Measurements from ENCODE around the gene ERCC4.

ERCC4 gene

DNA sequence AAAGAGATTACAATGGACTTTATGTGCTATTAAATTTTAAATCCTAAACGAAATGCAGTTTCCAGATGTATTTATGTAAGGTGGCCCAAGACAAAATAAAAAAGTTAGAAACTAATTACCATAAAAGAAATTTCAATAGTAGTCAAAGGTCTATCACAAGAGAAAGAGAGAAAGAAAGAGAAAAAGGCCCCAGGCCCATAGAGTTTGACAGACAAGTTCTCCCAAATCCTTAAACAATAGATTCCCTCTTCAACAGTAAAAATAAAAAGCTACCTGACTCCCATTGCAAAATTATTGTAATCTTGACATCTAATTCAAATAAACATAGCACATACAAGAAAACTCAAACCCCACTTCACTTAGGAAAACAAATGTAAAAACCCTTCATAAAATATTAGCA is 8.6 kb upstream of the ERCC4 start:
- no peak for DNase-seq (ENCODE audit: low read depth)

DNA sequence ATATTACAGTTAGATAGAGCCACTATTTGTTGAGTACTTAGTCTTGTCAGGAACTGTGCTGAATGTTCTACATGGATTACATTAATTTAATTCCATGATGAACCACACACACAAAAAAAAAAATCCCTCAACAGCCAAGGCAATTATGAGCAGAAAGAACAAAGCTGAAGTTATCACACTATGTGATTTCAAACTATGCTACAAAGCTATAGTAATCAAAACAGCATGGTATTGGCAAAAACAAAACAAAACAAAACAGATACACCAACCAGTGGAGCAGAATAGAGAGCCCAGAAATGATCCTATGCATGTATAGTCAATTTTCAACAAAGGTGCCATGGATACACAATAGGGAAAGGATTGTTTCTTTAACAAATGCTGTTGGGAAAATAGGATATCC is 8.1 kb upstream of the ERCC4 start:
- no peak for DNase-seq (ENCODE audit: low read depth)

DNA sequence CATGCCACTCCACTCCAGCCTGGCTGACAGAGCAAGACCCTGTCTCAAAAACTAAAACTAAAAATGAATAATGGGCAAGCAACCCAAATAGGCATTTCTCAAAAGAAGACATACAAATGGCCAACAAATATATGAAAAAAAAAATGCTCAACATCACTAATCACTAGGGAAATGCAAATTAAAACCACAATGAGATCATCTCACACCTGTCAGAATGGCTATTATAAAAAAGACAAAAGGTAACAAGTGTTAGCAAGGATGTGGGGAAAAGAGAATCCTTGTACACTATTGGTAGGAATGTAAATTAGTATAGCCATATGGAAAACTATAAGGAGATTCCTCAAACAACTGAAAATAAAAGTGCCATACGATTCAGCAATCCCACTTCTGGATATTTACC is 7.1 kb upstream of the ERCC4 start:
- DNase-seq (ENCODE audit: low read depth) = no peak

DNA sequence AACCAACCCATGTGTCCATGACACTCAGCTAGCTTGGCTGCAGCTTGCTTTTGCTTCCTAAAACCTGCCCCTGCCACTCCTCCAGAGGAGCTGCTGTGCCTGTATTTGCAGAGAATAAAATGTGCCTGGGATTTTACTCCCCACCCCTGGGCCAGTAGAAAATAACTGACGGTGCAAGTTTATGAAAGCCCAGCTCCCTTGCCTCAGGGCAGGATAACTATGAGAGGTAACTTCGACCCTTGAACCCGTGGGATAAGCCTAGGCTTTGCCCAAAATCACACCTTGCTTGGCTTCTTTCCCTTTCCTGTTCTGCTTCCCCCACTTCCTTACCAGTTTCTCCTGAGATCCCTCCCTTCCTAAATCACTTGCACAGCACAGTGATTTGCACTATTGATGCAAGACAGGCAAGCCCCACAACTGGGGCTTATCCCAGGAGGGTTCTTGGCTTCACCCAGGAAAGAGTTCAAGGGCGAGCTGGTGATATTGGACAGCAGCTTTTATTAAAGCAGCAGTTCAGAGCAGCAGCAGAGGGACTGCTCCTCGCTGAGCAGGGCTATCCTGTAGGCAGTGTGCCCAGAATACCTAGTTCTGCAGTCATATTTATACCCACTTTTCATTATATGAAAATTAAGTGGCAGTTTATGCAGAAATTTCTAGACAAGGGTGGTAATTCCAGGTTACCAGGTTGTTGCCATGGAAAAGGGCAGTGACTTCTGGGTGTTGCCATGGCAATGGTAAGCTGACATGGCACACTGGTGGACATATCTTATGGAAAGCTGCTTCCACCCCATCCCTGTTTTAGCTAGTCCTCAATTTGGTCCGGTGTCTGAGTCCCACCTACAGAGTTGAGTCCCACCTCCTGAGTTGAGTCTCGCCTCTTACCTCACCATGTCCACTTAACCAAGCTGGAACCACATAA is 6.3 kb upstream of the ERCC4 start:
- no peak for DNase-seq (ENCODE audit: low read depth)

DNA sequence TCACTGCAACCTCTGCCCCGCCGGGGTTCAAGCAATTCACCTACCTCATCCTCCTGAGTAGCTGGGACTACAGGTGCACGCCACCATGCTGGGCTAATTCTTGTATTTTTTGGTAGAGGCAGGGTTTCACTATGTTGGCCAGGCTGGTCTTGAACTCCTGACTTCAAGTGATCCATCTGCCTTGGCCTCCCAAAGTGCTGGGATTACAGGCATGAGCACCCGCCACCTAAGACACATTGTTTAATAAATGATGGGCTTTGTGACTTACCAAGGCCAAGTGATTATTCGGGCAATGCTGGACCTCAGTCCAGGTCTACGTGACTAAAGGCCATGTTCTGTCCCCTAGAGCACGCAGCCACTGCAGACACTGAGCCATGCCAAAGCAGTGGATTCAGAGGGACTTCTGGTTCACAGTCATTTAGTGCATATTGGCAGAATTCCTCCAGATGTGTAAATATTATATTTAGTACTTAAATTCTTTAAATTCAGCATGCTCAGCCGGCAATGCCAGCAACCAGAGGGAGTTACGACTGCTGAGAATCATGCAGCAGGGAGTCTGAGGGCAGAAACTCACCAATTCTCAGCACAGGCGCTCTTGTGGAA is 4.8 kb upstream of the ERCC4 start:
- DNase-seq (ENCODE audit: low read depth) = no peak

DNA sequence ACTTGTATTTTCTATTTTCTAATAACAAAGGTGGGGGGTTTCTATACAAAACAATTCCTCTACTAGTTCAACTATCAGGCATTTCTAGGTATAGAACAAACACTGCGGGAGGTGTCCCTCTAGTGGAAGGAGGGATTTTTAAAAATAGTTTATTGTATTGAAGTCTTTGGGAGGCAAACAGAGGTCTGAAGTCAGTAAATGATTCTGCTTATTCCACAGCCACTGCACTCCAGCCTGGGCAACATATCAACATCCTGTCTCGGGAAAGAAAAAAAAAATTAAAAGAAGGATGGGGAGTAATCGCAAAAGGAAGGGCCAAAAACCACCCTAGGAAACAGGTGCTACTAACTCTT is 648 bp upstream of the ERCC4 start:
- DNase-seq (ENCODE audit: low read depth) = peak; percentile 34

DNA sequence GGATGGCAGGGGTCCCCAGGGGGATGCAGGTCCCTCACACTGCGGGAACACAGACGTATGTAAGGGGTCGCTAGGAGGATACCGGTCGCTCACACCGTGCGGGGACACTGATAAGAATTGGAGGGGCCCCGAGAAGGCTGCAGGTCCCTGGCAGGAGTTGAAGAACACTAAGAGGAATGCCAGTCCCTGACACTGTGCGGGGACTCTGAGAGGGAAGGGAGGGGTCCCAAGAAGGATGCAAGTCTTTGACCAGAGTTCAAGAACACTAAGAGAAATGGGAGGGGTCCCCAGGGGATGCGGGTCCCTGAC is 510 bp downstream of the ERCC4 start:
- no peak for DNase-seq (ENCODE audit: low read depth)

DNA sequence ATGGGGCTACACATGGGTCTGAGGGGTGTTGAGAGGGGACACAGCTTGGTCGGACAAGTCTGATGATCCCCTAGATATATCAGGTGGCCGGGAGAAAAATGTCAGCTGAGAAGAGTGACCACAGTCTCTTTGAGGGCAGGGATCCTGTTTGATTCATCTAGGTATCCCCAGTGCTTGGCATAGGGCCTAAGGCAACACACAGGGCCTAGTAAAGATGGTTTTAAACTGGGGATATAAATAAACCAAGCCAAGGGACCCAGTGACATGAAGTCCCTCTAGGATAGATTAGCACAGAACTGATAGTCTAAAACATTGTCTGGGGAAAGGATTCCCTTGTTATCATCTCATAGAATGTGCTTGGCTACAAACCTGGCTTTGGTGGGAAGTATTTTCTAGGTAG is 1.4 kb downstream of the ERCC4 start:
- DNase-seq (ENCODE audit: low read depth) = no peak

DNA sequence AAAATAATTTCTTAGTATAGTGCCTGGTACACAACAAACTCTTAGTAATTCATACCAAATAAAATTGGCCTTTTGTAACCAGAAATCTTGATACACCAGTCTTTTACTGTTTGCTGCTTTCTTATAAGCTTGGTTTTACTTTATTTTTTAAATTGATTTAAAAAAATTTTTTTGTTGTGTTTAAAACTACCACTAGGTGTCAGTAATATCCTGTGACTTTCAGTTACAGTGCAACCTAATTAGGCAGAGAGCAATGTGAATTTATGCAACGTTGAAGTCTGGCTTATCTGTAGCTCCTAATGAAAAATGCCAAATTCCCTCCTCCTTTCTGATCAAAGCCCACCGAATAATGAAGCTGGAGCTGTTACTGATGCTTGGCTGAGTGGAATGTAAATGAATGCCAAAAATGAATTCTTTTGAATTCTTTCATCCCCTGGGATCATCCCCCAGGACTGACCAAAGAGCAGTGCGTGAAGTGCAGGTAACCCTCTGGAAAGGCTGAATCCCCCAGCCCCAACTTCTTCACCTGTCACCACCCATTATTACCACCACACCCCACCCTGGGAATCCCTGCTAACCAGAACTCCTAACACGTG is 3.8 kb downstream of the ERCC4 start:
- DNase-seq (ENCODE audit: low read depth) = peak; percentile 55

DNA sequence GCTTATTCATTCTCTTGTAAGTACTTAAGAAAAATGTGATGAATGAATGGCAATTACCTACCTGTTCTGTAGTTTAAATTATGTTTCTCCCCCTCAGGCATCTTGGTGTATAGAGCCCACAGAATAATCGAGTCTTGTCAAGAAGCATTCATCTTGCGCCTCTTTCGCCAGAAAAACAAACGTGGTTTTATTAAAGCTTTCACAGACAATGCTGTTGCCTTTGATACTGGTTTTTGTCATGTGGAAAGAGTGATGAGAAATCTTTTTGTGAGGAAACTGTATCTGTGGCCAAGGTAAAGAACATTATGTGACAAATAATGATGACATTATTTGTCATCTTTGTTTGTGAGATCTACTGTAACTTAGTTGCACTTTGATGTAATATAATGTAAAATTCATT is 6.5 kb downstream of the ERCC4 start:
- no peak for DNase-seq (ENCODE audit: low read depth)

DNA sequence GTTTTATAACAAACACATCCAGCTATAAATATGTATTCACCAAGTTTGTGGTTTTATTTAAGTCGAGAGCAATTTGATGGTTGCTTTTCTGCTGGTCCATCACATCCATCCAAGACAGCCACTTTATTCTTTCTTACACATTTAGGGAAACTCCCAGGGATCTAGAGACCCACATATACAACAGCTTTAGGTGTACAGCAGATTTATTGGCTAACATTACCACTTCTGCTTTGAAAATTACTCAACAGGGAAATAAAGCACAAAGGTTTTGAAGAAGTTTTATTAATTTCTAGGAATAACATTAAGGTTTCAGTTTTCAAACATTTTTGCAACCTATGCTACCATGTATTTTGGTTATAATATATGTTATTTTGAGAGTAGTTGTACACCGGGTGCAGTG is 6.9 kb downstream of the ERCC4 start:
- DNase-seq (ENCODE audit: low read depth) = no peak

DNA sequence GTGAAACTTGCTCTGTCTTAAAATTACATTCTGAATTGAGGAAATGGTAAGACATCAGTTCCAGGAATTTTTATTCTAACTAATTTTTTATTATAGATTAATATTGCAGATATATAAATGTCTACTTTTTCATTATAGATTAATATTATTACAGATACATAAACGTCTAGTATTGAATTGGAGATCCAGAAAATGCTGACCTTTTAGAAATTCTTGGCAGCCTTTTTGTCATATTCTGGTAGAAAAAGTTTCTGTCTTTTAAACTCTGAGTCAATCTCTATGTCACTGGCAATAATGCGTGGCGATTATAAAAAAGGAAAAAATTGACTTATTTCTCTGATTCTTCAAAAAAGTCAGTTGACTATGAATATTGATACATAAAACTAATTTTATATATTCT is 8.7 kb downstream of the ERCC4 start:
- DNase-seq (ENCODE audit: low read depth) = no peak

DNA sequence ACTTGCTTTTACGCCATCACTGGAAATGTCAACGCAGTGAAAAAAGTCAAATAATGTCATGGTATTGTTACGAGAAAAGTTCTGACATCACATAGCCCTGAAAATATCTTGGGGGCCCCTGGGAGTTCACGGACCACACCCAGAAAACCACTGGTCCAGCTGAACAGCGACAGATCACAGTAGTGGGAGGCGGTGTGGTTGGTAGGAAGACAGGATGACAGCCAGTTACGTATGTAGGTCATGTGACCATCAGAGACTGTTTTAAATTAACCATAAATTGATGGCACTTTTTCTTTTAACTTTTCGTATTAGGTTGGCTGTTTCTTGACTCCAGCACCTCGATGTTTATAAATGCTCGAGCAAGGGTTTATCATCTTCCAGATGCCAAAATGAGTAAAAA is 11.9 kb downstream of the ERCC4 start:
- no peak for DNase-seq (ENCODE audit: low read depth)

DNA sequence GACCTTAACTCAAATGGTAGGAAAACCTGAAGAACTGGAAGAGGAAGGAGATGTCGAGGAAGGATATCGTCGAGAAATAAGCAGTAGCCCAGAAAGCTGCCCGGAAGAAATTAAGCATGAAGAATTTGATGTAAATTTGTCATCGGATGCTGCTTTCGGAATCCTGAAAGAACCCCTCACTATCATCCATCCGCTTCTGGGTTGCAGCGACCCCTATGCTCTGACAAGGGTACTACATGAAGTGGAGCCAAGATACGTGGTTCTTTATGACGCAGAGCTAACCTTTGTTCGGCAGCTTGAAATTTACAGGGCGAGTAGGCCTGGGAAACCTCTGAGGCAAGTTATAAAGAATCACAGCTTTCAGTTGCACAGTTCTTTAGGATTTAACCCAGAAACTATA is 15.5 kb downstream of the ERCC4 start:
- DNase-seq (ENCODE audit: low read depth) = no peak

DNA sequence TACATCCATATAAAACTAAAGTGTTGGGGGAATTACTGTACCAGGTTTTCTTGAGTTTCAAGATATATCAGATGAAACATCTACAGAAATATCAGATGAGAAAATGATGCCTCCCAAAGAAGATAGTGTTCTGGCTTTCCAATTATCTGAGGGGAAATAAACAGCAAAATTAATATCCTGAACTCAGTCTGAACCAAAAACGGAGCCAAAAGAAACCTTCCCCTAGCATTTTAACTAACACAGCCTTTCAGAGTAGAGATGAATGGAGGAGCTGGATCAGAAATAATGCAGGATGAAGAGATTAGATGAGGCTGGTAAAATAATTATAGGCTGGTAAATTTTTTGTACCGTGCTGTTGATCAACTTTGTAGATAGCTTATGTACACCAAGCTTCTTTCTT is 16.2 kb downstream of the ERCC4 start:
- DNase-seq (ENCODE audit: low read depth) = no peak

DNA sequence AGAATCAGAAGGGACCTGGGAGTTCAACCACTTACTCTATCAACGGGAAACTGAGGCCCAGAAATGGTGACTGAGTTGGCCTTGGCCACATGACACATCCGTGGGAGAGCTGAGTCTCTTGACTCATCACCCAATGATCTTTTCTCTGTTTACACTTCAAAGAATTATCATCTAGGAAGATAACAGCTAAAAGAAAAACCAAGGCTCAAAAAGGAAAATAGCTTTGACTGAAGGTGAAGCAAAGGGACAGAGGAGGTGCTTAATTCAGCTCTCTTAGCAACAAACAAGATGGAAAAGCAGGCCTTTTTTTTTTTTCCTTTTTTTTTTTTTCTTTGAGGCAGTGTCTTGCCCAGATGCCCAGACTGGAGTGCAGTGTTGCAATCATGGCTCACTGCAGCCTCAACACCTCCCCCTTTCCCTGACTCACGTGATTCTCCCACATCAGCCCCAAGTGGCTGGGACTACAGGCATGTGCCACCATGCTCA is 16.7 kb downstream of the ERCC4 start:
- DNase-seq (ENCODE audit: low read depth) = peak; percentile 80

DNA sequence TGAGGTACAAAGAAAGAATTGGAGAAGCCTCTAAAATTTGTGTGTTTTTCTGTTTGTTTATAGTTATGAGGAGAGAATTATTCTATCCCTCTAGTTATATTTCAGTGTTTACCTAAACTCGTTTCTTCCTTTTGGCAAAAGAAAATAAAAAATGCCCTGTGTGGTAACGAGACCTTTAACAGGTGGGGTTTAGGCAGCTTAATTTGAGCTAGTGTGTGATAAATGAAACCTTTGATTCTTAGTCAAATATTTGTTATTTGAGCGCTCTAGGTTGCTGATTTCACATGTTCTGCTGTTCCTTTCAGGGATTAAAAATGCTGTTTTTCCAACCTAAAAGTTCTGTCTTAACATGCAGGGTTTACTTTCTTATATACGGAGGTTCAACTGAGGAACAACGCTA is 17.5 kb downstream of the ERCC4 start:
- no peak for DNase-seq (ENCODE audit: low read depth)

DNA sequence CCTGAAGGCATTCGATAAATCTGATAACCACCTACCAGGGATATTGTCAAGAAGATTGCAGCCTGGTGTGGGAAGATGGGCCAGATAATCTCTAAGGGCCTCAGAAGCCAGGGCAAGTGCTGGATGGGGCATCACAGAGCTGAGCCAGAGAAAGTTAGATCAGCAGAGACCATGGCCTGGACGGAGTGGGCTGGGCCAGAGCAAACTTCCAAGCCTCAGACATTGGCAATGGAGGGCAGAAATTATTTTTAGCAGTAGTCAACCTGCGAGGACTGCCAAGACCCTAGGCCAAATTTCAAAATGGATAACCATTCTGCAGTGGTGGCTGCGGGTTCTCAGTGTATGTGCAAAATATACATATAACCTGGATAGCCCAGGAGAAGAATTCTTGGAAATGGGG is 18.5 kb downstream of the ERCC4 start:
- no peak for DNase-seq (ENCODE audit: low read depth)

DNA sequence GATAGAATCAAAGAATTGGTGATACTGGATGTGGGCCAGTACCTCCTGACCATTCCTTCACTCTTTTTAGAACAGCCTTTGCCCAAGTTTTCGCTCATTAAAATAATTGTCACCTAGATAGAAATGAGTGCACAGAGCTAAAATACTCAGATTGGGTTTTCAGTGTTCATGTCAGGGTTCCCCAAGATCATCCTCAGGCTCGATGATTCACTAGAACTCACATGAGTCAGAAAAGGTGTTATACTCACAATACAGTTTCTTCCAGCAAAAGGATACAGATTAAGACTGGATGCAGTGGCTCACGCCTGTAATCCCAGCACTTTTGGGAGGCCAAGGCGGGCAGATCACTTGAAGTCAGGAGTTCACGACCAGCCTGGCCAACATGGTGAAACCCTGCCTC is 19.9 kb downstream of the ERCC4 start:
- no peak for DNase-seq (ENCODE audit: low read depth)

DNA sequence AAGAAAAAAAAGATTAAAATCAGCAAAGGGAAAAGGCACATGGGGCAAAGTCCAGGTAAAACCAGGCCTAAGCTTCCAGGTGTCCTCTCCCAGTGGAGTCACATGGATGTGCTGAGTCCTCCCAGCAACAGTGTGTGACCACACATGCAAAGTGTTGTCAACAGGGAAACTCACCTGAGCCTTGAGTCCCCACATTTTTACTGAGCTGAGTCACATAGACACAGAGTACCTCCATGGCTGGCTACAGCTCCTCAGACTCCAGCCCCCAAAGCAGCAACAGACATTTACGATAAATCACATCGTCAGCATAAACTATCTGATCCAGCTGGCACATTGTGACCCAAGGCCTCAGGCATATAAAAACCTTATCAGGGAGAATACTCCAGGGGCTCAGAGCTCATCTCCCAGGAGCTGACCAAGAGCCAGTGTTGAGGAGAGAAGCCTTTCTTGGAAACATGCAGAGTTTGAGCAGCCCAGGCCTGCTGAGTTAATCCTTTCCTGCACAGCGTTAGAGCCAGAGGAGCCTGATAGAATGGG is 20.5 kb downstream of the ERCC4 start:
- no peak for DNase-seq (ENCODE audit: low read depth)

DNA sequence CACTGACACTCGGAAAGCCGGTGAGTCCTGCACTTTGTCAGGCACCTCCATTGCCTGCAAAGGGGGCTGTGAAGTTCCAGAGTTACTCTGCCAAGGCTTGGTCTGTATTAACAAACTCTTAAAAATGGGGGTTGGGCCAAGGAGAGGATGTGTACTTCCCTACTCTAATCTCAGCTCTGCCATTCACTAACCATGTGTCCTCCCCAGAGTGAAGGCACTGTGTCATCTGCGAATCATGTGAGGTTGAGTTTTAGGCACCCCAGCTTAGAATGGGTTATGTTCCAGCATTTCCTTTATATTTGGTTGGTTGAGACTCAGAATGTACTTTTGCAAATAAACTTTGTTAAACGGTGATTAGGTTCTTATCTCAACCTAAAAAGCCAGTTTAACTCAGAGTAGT is 24.9 kb downstream of the ERCC4 start:
- DNase-seq (ENCODE audit: low read depth) = no peak

DNA sequence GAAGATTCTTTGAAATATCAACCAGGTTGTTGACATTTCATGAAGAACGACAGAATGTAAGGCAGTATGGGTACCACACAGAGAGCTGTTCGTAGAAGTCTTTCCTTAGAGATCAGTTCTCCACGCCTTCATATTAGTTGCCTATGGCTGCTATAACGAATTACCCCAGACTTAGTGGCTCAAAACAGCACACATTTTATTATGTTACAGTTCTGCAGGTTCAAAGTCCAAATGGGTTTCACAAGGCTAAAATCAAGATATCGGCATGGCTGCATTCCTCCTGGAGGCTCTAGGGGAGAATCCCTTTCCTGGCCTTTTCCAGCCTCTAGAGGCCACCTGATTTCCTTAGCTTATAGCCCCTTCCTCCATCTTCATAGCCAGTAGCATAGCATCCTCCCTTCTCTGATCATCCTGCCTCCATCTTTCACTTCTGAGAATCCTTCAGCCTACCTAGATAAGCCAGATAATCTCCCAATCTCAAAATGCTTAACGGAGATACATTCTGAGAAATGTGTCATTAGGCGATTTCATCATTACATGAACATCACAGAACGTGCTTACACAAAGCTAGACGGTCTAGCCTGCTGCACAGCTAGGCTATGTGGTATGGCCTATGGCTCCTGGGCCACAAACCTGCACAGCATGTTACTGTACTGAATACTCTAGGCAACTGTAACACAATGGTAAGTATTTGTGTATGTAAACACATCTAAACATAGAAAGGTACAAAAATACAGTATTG is 26.0 kb downstream of the ERCC4 start:
- DNase-seq (ENCODE audit: low read depth) = no peak

DNA sequence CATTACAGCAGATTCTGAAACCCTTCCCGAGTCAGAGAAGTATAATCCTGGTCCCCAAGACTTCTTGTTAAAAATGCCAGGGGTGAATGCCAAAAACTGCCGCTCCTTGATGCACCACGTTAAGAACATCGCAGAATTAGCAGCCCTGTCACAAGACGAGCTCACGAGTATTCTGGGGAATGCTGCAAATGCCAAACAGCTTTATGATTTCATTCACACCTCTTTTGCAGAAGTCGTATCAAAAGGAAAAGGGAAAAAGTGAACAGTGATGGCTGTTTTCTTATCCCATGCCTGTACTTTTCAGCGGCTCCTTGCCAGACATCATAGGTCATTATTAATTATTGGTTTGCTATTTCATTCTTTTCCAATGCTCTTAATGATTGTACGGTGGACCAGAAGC is 28.1 kb downstream of the ERCC4 start:
- no peak for DNase-seq (ENCODE audit: low read depth)
